Activated CD4-positive, CD25-positive, alpha-beta regulatory T cell treated with anti-CD3 and anti-CD28 coated beads, Interleukin-2, amount 50 U/mL, for 16 hours (primary cell): ENCODE data around the gene SORCS3.

ENCODE experiments used
- DNase-seq: peaks from one replicate; pipeline ENCODE4 v3.0.0-alpha.2; 2020; ENCODE audit warnings: low read depth, low spot score

The SORCS3 gene

GRCh38 chr10:105258036-105258673 lies 617.1 kb downstream of the SORCS3 start:
- no peak for DNase-seq

- no peak for DNase-seq
Observed at GRCh38 chr10:105258674-105259065, 617.6 kb downstream of the SORCS3 start.

- no peak for DNase-seq
Observed at GRCh38 chr10:105259201-105259600, 618.1 kb downstream of the SORCS3 start.

GRCh38 chr10:105262666-105263065 lies 621.6 kb downstream of the SORCS3 start:
- no peak for DNase-seq

GRCh38 chr10:105266966-105267539 lies 626.0 kb downstream of the SORCS3 start:
- DNase-seq, result no peak

- no peak for DNase-seq
Observed at GRCh38 chr10:105268961-105269360, 627.9 kb downstream of the SORCS3 start.

GRCh38 chr10:105269689-105270088 lies 628.6 kb downstream of the SORCS3 start:
- DNase-seq, result no peak

- DNase-seq, result no peak
Observed at GRCh38 chr10:105274556-105275070, 633.5 kb downstream of the SORCS3 start.

- DNase-seq, result no peak
Observed at GRCh38 chr10:105278439-105278838, 637.3 kb downstream of the SORCS3 start.

- DNase-seq, result no peak
Observed at GRCh38 chr10:105279101-105279500, 638.0 kb downstream of the SORCS3 start.

- no peak for DNase-seq
Observed at GRCh38 chr10:105280895-105281294, 639.8 kb downstream of the SORCS3 start.

GRCh38 chr10:105284476-105285215 lies 643.6 kb downstream of the SORCS3 start:
- no peak for DNase-seq

- DNase-seq, result no peak
Observed at GRCh38 chr10:105288026-105288425, 646.9 kb downstream of the SORCS3 start.

- no peak for DNase-seq
Observed at GRCh38 chr10:105288613-105289012, 647.5 kb downstream of the SORCS3 start.

- no peak for DNase-seq
Observed at GRCh38 chr10:105291571-105291970, 650.5 kb downstream of the SORCS3 start.

- DNase-seq, result no peak
Observed at GRCh38 chr10:105292236-105292635, 651.1 kb downstream of the SORCS3 start.
